MG63 (cell line): ENCODE data around the gene ACCS. TPM values are rescaled to one million over a fixed set of nuclear protein-coding genes. Genes with fewer than 3 reads are reported as not detected.

Source experiments
- total RNA-seq: library from RNA; depleted of rRNA; stranded (reverse); fragments of >200 nt; shearing (Covaris generic); gene quantifications from 2 replicates; pipeline ENCODE4 v1.2.3, GENCODE V29; 2014; ENCODE audit warnings: low replicate concordance; rRNA removed

ACCS gene
- total RNA-seq, 1 experiment from 2014 or later = 12.1 TPM

Other genes starting within 250 kb of the ACCS start
- gene ALKBH3, start 185.4 kb upstream of the ACCS start, total RNA-seq = 59.3 and 129 TPM in 2 replicates
- gene C11orf96, start 123.6 kb upstream of the ACCS start, total RNA-seq = 0.54 and 0.86 TPM in 2 replicates
- gene ACCSL, start 18.3 kb upstream of the ACCS start, total RNA-seq = not detected in 2 replicates
- gene EXT2, start 29.4 kb downstream of the ACCS start, total RNA-seq = 172 and 179 TPM in 2 replicates
- gene ALX4, start 243.9 kb downstream of the ACCS start, total RNA-seq = 0.16 TPM in 1 of 2 replicates, not detected in the other